Measurements from ENCODE around the gene RSPH6A.

- TF ChIP-seq POLR2A (IDR thresholded peaks at IDR 0.05; ENCODE audit: low read depth) (no peak), POLR2AphosphoS5 (IDR thresholded peaks at IDR 0.05) (no peak)
Observed at GRCh38 chr19:45752639-45753038, 62.5 kb downstream of the RSPH6A start.
